ENCODE results near the gene RANBP10.

RANBP10 gene

DNA sequence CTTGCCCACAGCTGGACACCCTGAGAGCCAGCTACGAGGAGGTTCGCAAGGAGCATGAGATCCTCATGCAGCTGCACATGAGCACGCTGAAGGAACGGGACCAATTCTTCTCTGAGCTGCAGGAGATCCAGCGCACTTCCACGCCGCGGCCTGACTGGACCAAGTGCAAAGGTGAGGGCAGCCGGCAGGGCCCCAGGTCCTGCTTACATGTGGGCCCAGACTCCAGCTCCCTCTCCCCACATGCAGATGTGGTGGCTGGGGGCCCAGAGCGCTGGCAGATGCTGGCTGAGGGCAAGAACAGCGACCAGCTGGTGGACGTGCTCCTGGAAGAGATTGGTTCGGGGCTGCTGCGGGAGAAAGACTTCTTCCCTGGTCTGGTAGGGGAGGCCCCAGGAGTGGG is 19.5 kb upstream of the RANBP10 start:
- DNase-seq: no peak

- DNase-seq: no peak
These were observed 18.8 kb upstream of the RANBP10 start for GRCh38 chr16:67825119-67825518.

GRCh38 chr16:67822511-67822910 is 16.2 kb upstream of the RANBP10 start:
- no peak for DNase-seq

- DNase-seq: no peak
These were observed 14.4 kb upstream of the RANBP10 start for GRCh38 chr16:67820608-67821259.

- no peak for DNase-seq
These were observed 8.2 kb upstream of the RANBP10 start for GRCh38 chr16:67814567-67814966.

DNA sequence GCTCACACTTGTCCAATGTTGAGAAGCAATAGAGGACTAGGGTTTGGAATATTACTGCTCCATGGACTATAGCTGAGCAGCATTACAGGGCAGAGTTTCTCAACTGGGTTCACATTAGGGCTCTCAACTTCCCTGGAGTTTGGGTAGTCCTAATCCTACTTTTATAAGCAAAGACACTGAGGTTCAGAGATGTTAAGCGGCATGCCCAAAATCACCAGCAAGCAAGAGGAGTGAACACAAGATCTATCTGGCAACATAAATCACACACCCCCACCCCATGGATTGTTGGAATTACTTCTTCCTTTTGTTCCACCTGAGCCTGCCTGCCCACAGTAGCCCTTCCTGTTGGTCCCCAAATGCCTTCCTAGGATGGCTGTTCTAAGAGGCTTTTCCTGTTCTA is 5.5 kb upstream of the RANBP10 start:
- no peak for DNase-seq

DNA sequence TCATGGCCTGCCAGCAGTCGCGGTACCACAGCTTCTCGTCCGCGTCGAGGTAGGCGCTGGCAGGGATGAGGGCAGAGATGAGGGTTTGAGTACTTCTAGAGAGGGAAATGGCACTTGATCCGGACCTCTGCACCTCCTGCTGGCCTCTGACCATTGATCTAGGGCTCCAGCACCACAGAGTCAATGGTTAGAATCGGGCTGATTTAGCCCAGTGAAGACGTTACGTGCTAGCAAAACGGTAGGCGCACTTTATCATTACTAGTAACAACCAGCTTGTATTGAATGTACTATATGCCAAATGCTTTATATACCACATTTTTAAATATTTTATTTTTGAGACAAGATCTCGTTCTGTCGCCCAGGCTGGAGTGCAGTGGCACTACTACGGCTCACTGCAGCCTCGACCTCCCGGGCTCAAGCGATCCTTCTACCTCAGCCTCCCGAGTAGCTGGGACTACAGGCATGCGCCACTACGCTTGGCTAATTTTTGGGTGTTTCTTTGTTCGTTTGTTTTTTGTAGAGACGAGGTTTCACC is 855 bp upstream of the RANBP10 start:
- no peak for DNase-seq

- no peak for DNase-seq
These were observed 487 bp downstream of the RANBP10 start for GRCh38 chr16:67805718-67806427.

DNA sequence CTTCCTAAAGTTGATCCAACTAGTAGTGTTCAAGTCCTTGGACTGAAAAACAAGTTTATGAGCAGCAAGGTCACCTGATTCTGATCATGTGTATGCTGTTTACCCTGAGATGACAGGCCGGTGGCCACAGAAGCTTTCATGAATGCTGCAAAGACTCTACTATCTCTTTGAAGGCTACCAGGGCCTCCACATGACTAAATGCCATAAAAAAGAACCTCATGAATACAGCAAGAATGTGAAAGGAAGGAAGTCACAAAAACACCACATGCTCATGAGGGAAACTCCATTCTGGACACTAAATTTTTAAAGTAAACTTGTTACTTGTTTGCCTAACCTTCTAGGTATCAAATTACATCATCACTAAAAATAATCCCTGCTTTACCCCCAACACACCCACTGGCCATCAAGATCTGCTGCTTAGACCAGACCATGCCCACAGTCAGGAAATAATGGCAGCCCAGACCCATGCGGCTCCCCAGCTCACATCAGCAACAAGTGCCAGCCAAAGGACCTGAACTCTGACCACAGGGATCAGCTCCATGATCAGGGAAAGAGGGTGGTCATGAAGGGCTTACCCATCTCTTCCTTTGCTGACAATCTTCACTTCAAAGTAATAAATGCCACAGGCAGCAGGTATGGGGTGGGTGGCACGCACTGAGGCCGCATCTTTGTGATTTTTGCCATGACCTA is 1.4 kb downstream of the RANBP10 start:
- DNase-seq: no peak

- no peak for DNase-seq
These were observed 2.5 kb downstream of the RANBP10 start for GRCh38 chr16:67803894-67804293.

- DNase-seq: peak; percentile 67
These were observed 4.5 kb downstream of the RANBP10 start for GRCh38 chr16:67801883-67802282.

DNA sequence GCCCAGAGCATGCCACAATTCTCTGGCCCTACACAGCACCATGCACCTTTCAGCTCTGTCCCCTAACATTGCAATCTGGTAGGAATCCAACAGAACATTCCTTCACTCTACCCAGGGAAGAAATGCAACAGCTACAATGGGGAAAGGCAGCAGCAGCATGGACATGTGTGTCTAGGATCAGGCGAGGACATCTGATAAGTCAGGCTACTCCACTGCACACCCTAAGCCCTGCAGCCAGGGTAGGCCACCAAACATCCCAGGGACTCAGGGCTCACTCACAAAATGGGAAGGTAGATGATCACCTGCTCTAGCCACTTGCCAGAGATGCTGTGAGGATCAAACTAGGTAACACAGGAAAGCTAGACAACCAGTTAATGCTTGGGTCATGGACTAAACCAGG is 5.1 kb downstream of the RANBP10 start:
- no peak for DNase-seq

DNA sequence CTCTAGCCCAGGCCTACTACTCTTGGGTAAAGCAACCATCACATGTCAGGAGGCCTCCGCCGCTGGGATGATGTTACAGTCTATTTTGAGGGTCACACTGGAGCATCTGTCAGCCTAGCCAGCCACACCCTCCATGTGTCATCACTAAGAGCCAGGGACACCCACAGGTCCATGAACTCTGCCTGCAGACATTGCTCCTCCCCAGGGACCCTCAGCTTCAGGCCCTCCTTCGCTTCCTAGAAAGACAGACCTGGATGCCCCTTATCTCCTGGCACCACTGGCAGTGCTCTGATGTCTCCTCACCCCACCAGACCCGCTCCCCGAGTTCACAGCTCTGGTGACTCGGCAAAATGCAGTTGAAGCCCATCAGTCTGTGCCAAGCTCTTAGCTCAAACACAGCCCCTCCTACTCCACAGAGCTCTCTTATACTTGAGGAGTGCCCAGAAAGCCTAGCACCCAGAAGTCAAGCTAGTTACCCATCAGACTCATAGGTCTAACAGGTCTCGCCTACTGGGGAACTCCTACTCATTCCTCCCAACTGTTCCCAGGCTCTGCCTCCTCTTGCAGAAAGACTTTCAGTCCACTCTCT is 5.9 kb downstream of the RANBP10 start:
- no peak for DNase-seq

GRCh38 chr16:67796099-67796718 is 10.2 kb downstream of the RANBP10 start:
- no peak for DNase-seq

DNA sequence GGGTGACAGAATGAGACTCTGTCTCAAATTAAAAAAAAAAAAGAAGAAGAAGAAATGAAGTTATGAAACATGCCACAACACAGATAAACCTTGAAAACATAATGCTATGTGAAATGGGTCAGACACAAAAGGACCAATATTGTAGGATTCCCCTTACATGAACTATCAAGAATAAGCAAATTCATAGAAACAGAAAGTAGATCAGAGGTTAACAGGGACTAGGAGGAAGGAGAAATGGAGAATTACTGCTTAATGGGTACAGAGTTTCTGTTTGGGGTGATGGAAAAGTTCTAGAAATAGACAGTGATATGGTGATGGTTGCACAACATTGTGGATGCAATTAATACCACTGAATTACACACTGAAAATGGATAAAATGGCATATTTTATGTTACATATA is 16.3 kb downstream of the RANBP10 start:
- DNase-seq: no peak

DNA sequence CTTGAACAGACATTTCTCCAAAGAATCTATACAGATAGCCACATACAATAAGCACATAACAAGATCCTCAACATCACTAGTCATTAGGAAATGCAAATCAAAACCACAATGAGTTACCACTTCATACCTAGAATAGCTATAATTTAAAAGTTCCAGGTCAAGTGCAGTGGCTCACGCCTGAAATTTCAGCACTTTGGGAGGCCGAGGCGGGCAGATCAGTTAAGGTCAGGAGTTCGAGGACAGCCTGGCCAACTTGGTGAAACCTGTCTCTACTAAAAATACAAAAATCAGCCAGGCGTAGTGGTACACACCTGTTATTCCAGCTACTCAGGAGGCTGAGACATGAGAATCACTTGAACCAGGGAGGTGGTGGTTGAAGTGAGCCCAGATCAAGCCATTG is 19.9 kb downstream of the RANBP10 start:
- no peak for DNase-seq

DNA sequence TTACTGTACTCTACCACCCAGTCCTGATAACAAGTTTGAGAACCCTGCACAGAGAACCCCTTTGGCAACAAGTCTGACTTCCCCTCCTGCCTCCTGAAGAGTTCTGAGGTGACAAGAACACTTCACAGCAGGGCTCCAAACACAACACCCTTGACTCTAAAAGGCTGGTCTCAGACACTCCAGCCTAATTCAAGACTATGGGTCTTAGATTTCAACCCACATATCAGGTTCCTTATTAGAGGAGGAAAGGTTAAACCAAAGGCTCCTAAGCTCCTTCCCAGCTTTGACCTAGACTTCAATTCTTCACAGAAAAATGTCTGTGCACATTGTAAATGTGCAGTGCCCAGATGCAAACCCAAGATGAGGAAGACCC is 23.0 kb downstream of the RANBP10 start:
- no peak for DNase-seq

- DNase-seq: no peak
These were observed 23.6 kb downstream of the RANBP10 start for GRCh38 chr16:67782567-67783352.

DNA sequence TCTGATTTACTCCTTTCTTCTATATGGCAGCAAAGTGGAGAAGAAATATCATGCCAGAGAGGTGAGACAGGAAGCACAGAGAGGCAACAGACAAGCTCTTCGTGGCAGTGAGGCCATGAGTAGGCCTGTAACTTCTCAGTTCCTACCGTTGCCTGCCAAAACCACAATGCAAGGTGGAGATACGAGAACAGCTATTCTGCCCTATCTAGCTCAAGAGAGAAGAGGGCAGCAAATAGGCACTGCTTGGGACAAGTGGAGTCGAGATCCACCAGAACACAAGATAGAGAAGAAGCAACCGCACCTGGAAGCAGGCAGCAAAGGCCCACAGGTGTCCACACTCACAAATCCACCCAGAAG is 24.8 kb downstream of the RANBP10 start:
- DNase-seq: peak; percentile 32

- DNase-seq: no peak
These were observed 25.4 kb downstream of the RANBP10 start for GRCh38 chr16:67780847-67781564.

GRCh38 chr16:67779256-67780014 is 26.9 kb downstream of the RANBP10 start:
- DNase-seq: no peak
